Measurements from ENCODE around the gene RNF212.

GRCh38 chr4:1038948-1039492 lies 74.3 kb downstream of the RNF212 start:
- TF ChIP-seq CTCF (conservative IDR thresholded peaks at IDR 0.05), result no peak
- no peak for TF ChIP-seq ZFX (IDR thresholded peaks at IDR 0.05)
